ENCODE data around the gene OS9.

Gene OS9

GRCh38 chr12:57723630-57723962 is 29.7 kb downstream of the OS9 start:
- DNase-seq (ENCODE audit: low read depth), result no peak

GRCh38 chr12:57724003-57724935 is 30.3 kb downstream of the OS9 start:
- DNase-seq (ENCODE audit: low read depth), result no peak

GRCh38 chr12:57724936-57725740 is 31.2 kb downstream of the OS9 start:
- no peak for DNase-seq (ENCODE audit: low read depth)

- DNase-seq (ENCODE audit: low read depth), result no peak
Observed at GRCh38 chr12:57725851-57726150, 31.9 kb downstream of the OS9 start.

- no peak for DNase-seq (ENCODE audit: low read depth)
Observed at GRCh38 chr12:57726151-57726883, 32.4 kb downstream of the OS9 start.

- no peak for DNase-seq (ENCODE audit: low read depth)
Observed at GRCh38 chr12:57726884-57727757, 33.2 kb downstream of the OS9 start.

- DNase-seq (ENCODE audit: low read depth), result no peak
Observed at GRCh38 chr12:57727758-57728395, 33.9 kb downstream of the OS9 start.

- no peak for DNase-seq (ENCODE audit: low read depth)
Observed at GRCh38 chr12:57729321-57729844, 35.5 kb downstream of the OS9 start.

GRCh38 chr12:57730336-57731067 is 36.6 kb downstream of the OS9 start:
- DNase-seq (ENCODE audit: low read depth), result no peak

- DNase-seq (ENCODE audit: low read depth), result no peak
Observed at GRCh38 chr12:57731411-57732080, 37.6 kb downstream of the OS9 start.

GRCh38 chr12:57732270-57732669 is 38.3 kb downstream of the OS9 start:
- no peak for DNase-seq (ENCODE audit: low read depth)

- no peak for DNase-seq (ENCODE audit: low read depth)
Observed at GRCh38 chr12:57732726-57733593, 39.0 kb downstream of the OS9 start.

GRCh38 chr12:57733928-57734327 is 40.0 kb downstream of the OS9 start:
- no peak for DNase-seq (ENCODE audit: low read depth)

GRCh38 chr12:57734591-57734990 is 40.7 kb downstream of the OS9 start:
- DNase-seq (ENCODE audit: low read depth), result no peak

GRCh38 chr12:57735198-57735855 is 41.4 kb downstream of the OS9 start:
- no peak for DNase-seq (ENCODE audit: low read depth)

- DNase-seq (ENCODE audit: low read depth), result no peak
Observed at GRCh38 chr12:57735952-57736740, 42.2 kb downstream of the OS9 start.

GRCh38 chr12:57736741-57737466 is 43.0 kb downstream of the OS9 start:
- no peak for DNase-seq (ENCODE audit: low read depth)
